Stimulated activated CD4-positive, alpha-beta T cell treated with anti-CD3 and anti-CD28 coated beads, Interleukin-15, amount 100 ng/mL, for 24 hours (primary cell): ENCODE data around the gene CYFIP1.

Experiments
- DNase-seq: peaks from one replicate; pipeline ENCODE4 v3.0.0-alpha.2; 2020

Gene CYFIP1

GRCh38 chr15:22948056-22948455 lies 32.1 kb downstream of the CYFIP1 start:
- no peak for DNase-seq

- DNase-seq, result no peak
Measured at GRCh38 chr15:22947101-22948000, 32.8 kb downstream of the CYFIP1 start.

- no peak for DNase-seq
Measured at GRCh38 chr15:22945071-22945470, 35.1 kb downstream of the CYFIP1 start.

- DNase-seq, result no peak
Measured at GRCh38 chr15:22944651-22945050, 35.5 kb downstream of the CYFIP1 start.

GRCh38 chr15:22942877-22943276 lies 37.3 kb downstream of the CYFIP1 start:
- no peak for DNase-seq

GRCh38 chr15:22942306-22942855 lies 37.8 kb downstream of the CYFIP1 start:
- no peak for DNase-seq

- no peak for DNase-seq
Measured at GRCh38 chr15:22941179-22941578, 39.0 kb downstream of the CYFIP1 start.

- no peak for DNase-seq
Measured at GRCh38 chr15:22939652-22940061, 40.5 kb downstream of the CYFIP1 start.

- DNase-seq, result no peak
Measured at GRCh38 chr15:22939051-22939450, 41.1 kb downstream of the CYFIP1 start.

- no peak for DNase-seq
Measured at GRCh38 chr15:22936577-22937472, 43.3 kb downstream of the CYFIP1 start.

GRCh38 chr15:22933641-22934061 lies 46.5 kb downstream of the CYFIP1 start:
- no peak for DNase-seq

GRCh38 chr15:22931784-22932536 lies 48.2 kb downstream of the CYFIP1 start:
- DNase-seq, result no peak

- no peak for DNase-seq
Measured at GRCh38 chr15:22930782-22931484, 49.2 kb downstream of the CYFIP1 start.

GRCh38 chr15:22927761-22928160 lies 52.4 kb downstream of the CYFIP1 start:
- DNase-seq, result no peak

- DNase-seq, result no peak
Measured at GRCh38 chr15:22925875-22926274, 54.3 kb downstream of the CYFIP1 start.

GRCh38 chr15:22922003-22922402 lies 58.2 kb downstream of the CYFIP1 start:
- DNase-seq, result no peak

- no peak for DNase-seq
Measured at GRCh38 chr15:22919171-22919570, 61.0 kb downstream of the CYFIP1 start.

- no peak for DNase-seq
Measured at GRCh38 chr15:22918596-22919140, 61.5 kb downstream of the CYFIP1 start.

GRCh38 chr15:22918056-22918455 lies 62.1 kb downstream of the CYFIP1 start:
- no peak for DNase-seq

- DNase-seq, result no peak
Measured at GRCh38 chr15:22917556-22917955, 62.6 kb downstream of the CYFIP1 start.

- DNase-seq, result no peak
Measured at GRCh38 chr15:22916606-22917350, 63.4 kb downstream of the CYFIP1 start.
